Glutamatergic neuron (in vitro differentiated cells): ENCODE data around the gene SMARCAD1. TPM values are rescaled to one million over a fixed set of nuclear protein-coding genes. Genes with fewer than 3 reads are reported as not detected.

Source experiments
- DNase-seq: peaks from one replicate; pipeline ENCODE4 v3.0.0; 2022
- H3K27ac Mint-ChIP-seq: one replicate; pipeline ENCODE4 v1.8.0; 2020; ENCODE audit warnings: mild to moderate bottlenecking, mixed read lengths, inconsistent platforms; ENCODE audit not compliant: unreplicated experiment
- H3K27me3 Mint-ChIP-seq: one replicate; pipeline ENCODE4 v1.8.0; 2020; ENCODE audit warnings: mild to moderate bottlenecking, moderate library complexity, mixed read lengths, inconsistent platforms; ENCODE audit not compliant: unreplicated experiment
- H3K36me3 Mint-ChIP-seq: one replicate; pipeline ENCODE4 v1.8.0; 2020; ENCODE audit warnings: mild to moderate bottlenecking, mixed read lengths, inconsistent platforms; ENCODE audit not compliant: unreplicated experiment
- H3K4me1 Mint-ChIP-seq: one replicate; pipeline ENCODE4 v1.8.0; 2020; ENCODE audit warnings: mild to moderate bottlenecking, low read depth, mixed read lengths, inconsistent platforms; ENCODE audit not compliant: unreplicated experiment
- H3K4me3 Mint-ChIP-seq: one replicate; pipeline ENCODE4 v1.8.0; 2020; ENCODE audit warnings: mild to moderate bottlenecking, mixed read lengths, inconsistent platforms; ENCODE audit not compliant: unreplicated experiment
- H3K9me3 Mint-ChIP-seq: one replicate; pipeline ENCODE4 v1.8.0; 2020; ENCODE audit warnings: mild to moderate bottlenecking, moderate library complexity, mixed read lengths, inconsistent platforms; ENCODE audit not compliant: unreplicated experiment
- total RNA-seq: library from RNA; stranded (reverse); fragmentation: NEBNext Ultra II Directional; extraction: Animal tissue kit (Norgen Biotek cat#: 25700); gene quantifications from one replicate; pipeline ENCODE4 v1.2.1, GENCODE V29; 2021; ENCODE audit not compliant: unreplicated experiment
- TF ChIP-seq, protein P1 (sequence below): fragments of 200-600 bp; sonication (generic); IDR thresholded peaks from one replicate; pipeline ENCODE4 v1.5.0; 2021; ENCODE audit not compliant: partially characterized antibody, unreplicated experiment

SMARCAD1 gene
- total RNA-seq, 1 donor from 2014 or later = 74.8 TPM

DNA sequence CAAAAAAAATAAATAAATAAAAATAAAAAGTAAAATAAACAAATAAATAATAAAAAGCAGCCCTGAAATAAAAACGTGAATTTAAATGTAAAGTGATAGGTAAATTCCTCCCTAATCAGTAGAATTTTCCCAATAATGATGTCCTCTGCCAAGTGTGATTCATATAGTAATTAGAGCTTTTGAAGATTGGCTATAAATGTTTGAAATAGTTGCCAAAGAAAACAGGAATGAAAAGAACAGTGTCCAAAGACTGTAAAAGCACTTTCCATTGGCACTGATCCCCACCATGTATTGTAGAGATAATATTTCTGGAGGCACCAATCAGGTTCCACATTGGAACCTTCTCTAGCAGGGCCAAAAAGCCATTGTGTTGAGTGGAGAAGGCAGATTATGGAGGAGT lies 25.9 kb upstream of the SMARCAD1 start:
- H3K27ac Mint-ChIP-seq = no peak overlapping the region
- no peak for DNase-seq
- H3K4me1 Mint-ChIP-seq = no peaks in the 10 kb centered on the region
- H3K9me3 Mint-ChIP-seq = no peaks in the 10 kb centered on the region
- peaks cover 2% of the 10 kb centered on the region for H3K27me3 Mint-ChIP-seq
- H3K4me3 Mint-ChIP-seq = no peak overlapping the region
- TF ChIP-seq, protein P1, sequence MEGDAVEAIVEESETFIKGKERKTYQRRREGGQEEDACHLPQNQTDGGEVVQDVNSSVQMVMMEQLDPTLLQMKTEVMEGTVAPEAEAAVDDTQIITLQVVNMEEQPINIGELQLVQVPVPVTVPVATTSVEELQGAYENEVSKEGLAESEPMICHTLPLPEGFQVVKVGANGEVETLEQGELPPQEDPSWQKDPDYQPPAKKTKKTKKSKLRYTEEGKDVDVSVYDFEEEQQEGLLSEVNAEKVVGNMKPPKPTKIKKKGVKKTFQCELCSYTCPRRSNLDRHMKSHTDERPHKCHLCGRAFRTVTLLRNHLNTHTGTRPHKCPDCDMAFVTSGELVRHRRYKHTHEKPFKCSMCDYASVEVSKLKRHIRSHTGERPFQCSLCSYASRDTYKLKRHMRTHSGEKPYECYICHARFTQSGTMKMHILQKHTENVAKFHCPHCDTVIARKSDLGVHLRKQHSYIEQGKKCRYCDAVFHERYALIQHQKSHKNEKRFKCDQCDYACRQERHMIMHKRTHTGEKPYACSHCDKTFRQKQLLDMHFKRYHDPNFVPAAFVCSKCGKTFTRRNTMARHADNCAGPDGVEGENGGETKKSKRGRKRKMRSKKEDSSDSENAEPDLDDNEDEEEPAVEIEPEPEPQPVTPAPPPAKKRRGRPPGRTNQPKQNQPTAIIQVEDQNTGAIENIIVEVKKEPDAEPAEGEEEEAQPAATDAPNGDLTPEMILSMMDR = no peak
- H3K36me3 Mint-ChIP-seq = no peaks in the 10 kb centered on the region

DNA sequence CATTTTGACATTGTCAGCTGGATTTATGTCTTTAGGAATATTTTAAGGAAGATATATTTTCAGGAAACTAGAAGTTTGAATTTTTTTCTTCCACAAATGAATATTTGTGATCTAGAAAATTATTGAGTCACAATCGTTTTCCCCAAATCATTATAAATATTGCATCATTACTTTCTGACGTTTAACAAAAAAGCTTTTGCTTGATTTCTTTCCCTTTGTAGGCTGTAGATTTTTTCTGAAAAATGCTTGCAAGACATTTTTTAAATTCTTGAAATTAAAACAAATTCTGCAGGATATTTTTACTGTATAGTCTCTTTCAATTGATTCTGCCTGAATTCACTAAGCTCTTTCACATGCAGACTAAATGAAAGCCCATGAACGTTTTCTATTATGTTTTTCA lies 4.9 kb upstream of the SMARCAD1 start:
- Mint-ChIP-seq H3K4me3 (no peak overlapping the region), H3K27ac (no peak overlapping the region), H3K36me3 (no peaks in the 10 kb centered on the region), H3K27me3 (peaks cover 3% of the 10 kb centered on the region), H3K9me3 (peaks cover 4% of the 10 kb centered on the region), H3K4me1 (no peaks in the 10 kb centered on the region)
- TF ChIP-seq, protein P1 = no peak
- DNase-seq = no peak

DNA sequence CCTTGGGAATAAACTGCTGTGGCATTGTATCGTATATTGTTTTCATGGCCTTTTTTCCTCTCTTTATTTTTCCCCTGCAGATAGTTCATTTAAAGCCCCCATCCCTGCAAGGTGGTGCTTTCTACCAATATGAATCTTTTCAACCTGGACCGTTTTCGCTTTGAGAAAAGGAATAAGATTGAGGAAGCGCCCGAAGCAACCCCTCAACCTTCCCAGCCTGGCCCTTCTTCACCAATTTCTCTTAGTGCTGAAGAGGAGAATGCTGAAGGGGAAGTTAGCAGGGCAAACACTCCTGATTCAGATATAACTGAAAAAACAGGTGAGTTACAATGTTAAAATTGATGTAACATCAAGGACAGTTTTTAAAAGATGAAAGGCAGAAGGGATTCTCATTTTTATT lies 601 bp downstream of the SMARCAD1 start:
- TF ChIP-seq, protein P1 = no peak
- H3K27ac Mint-ChIP-seq = peak overlapping the region; percentile 100
- peaks cover 7% of the 10 kb centered on the region for H3K27me3 Mint-ChIP-seq
- no peak for DNase-seq
- H3K36me3 Mint-ChIP-seq = peaks cover 4% of the 10 kb centered on the region
- peaks cover 5% of the 10 kb centered on the region for H3K4me1 Mint-ChIP-seq
- peak overlapping the region; percentile 99 for H3K4me3 Mint-ChIP-seq
- peaks cover 9% of the 10 kb centered on the region for H3K9me3 Mint-ChIP-seq

DNA sequence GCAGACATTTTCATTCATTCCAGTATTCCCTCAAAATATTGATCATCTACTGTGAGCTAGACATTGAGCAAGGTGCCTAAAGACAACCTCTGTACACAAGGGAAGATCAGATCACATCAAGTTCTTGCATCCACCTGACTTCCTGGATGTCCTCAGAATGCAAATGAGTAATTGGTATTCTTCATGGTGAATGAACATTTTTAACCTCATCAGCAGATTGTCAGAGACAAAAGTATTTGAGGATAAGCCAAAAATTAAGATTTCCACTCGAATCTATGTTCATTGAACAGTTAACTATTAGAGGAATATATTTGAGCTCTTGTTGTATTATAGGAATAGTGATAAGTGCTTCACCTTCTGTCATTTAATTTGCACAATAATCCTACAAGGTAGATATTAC lies 1.3 kb downstream of the SMARCAD1 start:
- Mint-ChIP-seq H3K27ac (peak overlapping the region; percentile 100), H3K36me3 (peaks cover 4% of the 10 kb centered on the region), H3K4me3 (peak overlapping the region; percentile 99), H3K4me1 (peaks cover 5% of the 10 kb centered on the region), H3K9me3 (peaks cover 9% of the 10 kb centered on the region), H3K27me3 (peaks cover 7% of the 10 kb centered on the region)
- TF ChIP-seq, protein P1 = no peak
- DNase-seq = no peak

DNA sequence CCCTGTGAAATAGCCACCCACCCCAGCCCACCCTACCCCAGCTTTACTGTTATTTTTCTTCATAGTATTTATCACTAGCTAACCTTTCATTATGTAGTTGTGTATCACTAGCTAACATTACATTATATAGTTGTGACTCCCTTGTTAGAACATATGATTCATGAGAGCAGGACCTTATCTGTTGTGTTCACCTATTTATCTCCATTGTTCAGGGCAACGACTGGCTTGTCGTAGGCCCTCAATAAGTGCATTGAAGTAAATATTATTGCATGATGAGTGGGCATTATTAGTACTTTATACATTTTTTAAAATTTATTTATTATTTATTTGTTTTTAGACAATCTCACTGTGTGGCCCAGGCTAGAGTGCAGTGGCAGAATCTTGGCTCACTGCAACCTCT lies 4.2 kb downstream of the SMARCAD1 start:
- Mint-ChIP-seq H3K4me1 (peaks cover 5% of the 10 kb centered on the region), H3K9me3 (peaks cover 13% of the 10 kb centered on the region), H3K27me3 (peaks cover 7% of the 10 kb centered on the region), H3K27ac (no peak overlapping the region), H3K36me3 (peaks cover 4% of the 10 kb centered on the region), H3K4me3 (no peak overlapping the region)
- DNase-seq = no peak
- TF ChIP-seq, protein P1 = no peak
